SJCRH30 (cell line): ENCODE measurements around the gene KLHDC2. TPM values are rescaled to one million over a fixed set of nuclear protein-coding genes. Genes with fewer than 3 reads are reported as not detected.
A peak's percentile ranks its signal among the peaks of the same experiment; 100 is the strongest.
"Not testable (repeated sequence)": the region's sequence is repeated elsewhere in the genome, so short reads cannot be mapped to it uniquely, and the experiment has no call there.

Experiments used
- DNase-seq, 2 experiments: peaks; one replicate each; pipeline ENCODE4 v3.0.0-alpha.2; 2015 to 2020
- H3K27ac ChIP-seq: fragments of 250-450 bp; sonication (Bioruptor Pico); 2 replicates; pipeline ENCODE4 v1.5.1; 2020; ENCODE audit warnings: mild to moderate bottlenecking, moderate library complexity
- H3K27me3 ChIP-seq: fragments of 250-450 bp; sonication (Bioruptor Pico); 2 replicates; pipeline ENCODE4 v1.5.1; 2020; ENCODE audit warnings: mild to moderate bottlenecking, moderate library complexity
- H3K36me3 ChIP-seq: fragments of 250-450 bp; sonication (Bioruptor Pico); 2 replicates; pipeline ENCODE4 v1.5.1; 2020; ENCODE audit warnings: mild to moderate bottlenecking, moderate library complexity
- H3K4me1 ChIP-seq: fragments of 250-450 bp; sonication (Bioruptor Pico); 2 replicates; pipeline ENCODE4 v1.5.1; 2020; ENCODE audit warnings: mild to moderate bottlenecking, moderate library complexity
- H3K4me3 ChIP-seq: fragments of 250-450 bp; sonication (Bioruptor Pico); 2 replicates; pipeline ENCODE4 v1.5.1; 2020; ENCODE audit warnings: mild to moderate bottlenecking, moderate library complexity
- H3K9me3 ChIP-seq: fragments of 250-450 bp; sonication (Bioruptor Pico); replicated peaks from 2 replicates; pipeline ENCODE4 v1.5.1; 2020; ENCODE audit warnings: mild to moderate bottlenecking, moderate library complexity
- total RNA-seq: library from RNA; depleted of rRNA; stranded (reverse); fragments of >200 nt; shearing (Covaris generic); gene quantifications from 2 replicates; pipeline ENCODE4 v1.2.3, GENCODE V29; 2014

KLHDC2 gene
- total RNA-seq, 1 experiment from 2014 or later: 44.3 TPM

GRCh38 chr14:49768301-49769121, 558 bp downstream of the KLHDC2 start:
- H3K27ac ChIP-seq: peak overlapping the region; percentile 82
- H3K36me3 ChIP-seq: 0 out of 2 replicates have a peak, but pooled peaks cover 2% of the 10 kb centered on the region
- H3K27me3 ChIP-seq: no peaks in the 10 kb centered on the region
- H3K4me3 ChIP-seq: peak overlapping the region; percentile 86
- peaks cover 3% of the 10 kb centered on the region; the same call in 1 of the 2 replicates for H3K4me1 ChIP-seq
- H3K9me3 ChIP-seq: no peaks in the 10 kb centered on the region
- DNase-seq: peak; percentile 31 to 54

- no peaks in the 10 kb centered on the region for H3K27me3 ChIP-seq
- 0 out of 2 replicates have a peak, but pooled peaks cover 2% of the 10 kb centered on the region for H3K36me3 ChIP-seq
- peaks cover 3% of the 10 kb centered on the region; the same call in 1 of the 2 replicates for H3K4me1 ChIP-seq
- DNase-seq: peak in 1 of 2 experiments; percentile 9
- no peaks in the 10 kb centered on the region for H3K9me3 ChIP-seq
- H3K27ac ChIP-seq: peak overlapping the region; percentile 82
- peak overlapping the region; percentile 86 for H3K4me3 ChIP-seq
These were observed 1.2 kb downstream of the KLHDC2 start for GRCh38 chr14:49769171-49769570.

DNA sequence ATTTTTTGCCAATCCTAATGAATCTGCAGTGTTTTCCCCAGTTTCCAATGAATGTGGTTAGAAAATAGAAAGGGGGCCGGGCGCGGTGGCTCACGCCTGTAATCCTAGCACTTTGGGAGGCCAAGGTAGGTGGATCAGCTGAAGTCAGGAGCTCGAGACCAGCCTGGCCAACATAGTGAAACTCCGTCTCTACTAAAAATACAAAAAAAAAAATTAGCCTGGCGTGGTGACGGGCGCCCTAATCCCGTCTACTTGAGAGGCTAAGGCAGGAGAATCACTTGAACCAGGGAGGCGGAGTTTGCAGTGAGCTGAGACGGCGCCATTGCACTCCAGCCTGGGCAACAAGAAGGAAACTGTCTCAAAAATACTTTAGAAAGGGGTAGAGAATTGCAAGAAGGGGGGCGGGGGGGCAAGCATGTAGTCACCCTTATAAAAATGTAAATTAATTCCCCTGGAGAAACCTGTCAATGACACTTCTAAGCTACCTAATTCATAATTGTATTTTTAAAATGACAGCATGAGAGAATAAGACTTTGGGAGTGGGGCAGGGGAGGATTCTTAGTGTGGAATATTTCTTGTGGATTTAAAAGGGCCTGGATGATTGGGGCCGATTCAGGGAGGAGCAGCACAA, 1.7 kb downstream of the KLHDC2 start:
- H3K27ac ChIP-seq: peak overlapping the region; percentile 82; the same call in 1 of the 2 replicates

GRCh38 chr14:49770212-49770817, 2.4 kb downstream of the KLHDC2 start:
- DNase-seq: no peak
- no peak overlapping the region for H3K4me3 ChIP-seq
- peaks cover 3% of the 10 kb centered on the region; the same call in 1 of the 2 replicates for H3K4me1 ChIP-seq
- no peaks in the 10 kb centered on the region for H3K27me3 ChIP-seq
- H3K9me3 ChIP-seq: no peaks in the 10 kb centered on the region
- H3K36me3 ChIP-seq: peaks cover 2% of the 10 kb centered on the region; the same call in 1 of the 2 replicates
- H3K27ac ChIP-seq: no peak overlapping the region

More for the DNA sequence above, 1.7 kb downstream of the KLHDC2 start:
- Histone ChIP-seq H3K4me1 (peaks cover 3% of the 10 kb centered on the region; the same call in 1 of the 2 replicates), H3K4me3 (peak overlapping the region; percentile 86), H3K9me3 (no peaks in the 10 kb centered on the region), H3K27me3 (no peaks in the 10 kb centered on the region), H3K36me3 (0 out of 2 replicates have a peak, but pooled peaks cover 2% of the 10 kb centered on the region)
- no peak for DNase-seq

DNA sequence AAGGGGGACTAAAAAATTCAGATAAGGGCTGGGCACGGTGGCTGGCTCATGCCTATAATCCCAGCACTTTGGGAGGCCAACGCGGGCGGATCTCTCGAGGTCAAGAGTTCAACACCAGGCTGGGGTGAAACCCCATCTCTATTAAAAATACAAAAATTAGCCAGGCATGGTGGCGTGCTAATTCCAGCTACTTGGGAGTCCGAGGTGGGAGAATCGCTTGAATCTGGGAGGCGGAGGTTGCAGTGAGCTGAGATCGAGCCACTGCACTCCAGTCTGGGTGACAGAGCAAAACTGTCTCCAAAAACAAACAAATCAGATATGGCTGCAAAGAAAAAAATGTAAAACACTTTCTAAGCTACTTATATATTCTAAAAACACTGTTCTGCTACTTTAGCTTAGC, 3.7 kb downstream of the KLHDC2 start:
- not testable (repeated sequence) for H3K9me3 ChIP-seq, H3K4me3 ChIP-seq, H3K27me3 ChIP-seq, H3K36me3 ChIP-seq, H3K27ac ChIP-seq, DNase-seq, H3K4me1 ChIP-seq

DNA sequence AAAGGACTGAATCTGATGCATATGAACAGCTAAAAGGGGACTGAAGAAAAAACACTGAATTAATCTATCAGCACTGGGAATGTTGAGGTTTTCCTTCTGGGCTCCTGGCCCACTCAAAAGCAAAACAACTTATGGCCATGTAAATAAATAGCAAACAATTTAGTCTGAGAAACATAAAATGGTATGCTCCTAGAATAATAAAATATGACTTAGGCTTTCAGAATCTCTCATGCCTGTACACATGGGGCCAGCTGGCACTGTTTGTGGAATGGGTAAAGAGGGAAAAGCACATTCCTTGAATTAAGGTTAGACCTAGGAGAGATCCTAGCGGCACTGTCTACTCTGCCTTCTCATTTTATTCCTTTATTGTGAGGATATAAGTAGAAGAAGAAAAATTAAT, 6.2 kb downstream of the KLHDC2 start:
- no peaks in the 10 kb centered on the region for H3K4me1 ChIP-seq
- H3K36me3 ChIP-seq: peaks cover 21% of the 10 kb centered on the region
- no peak for DNase-seq
- no peaks in the 10 kb centered on the region for H3K27me3 ChIP-seq
- H3K4me3 ChIP-seq: no peak overlapping the region
- H3K9me3 ChIP-seq: no peaks in the 10 kb centered on the region
- H3K27ac ChIP-seq: no peak overlapping the region

DNA sequence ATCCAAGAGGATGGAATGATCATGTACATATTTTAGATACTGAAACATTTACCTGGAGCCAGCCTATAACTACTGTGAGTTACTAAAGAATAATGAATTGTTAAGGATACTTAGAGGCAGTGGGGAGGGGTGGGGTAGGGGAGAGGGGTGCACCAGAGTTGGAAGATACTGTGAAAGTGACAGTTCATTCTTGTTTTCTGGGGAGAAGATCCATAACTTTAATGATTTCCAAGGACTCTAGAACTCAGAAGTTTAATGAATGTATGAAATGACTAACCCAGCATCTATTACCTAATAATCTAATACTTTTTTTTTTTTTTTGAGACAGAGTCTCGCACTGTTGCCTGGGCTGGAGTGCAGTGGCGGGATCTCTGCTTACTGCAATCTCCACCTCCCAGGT, 10.5 kb downstream of the KLHDC2 start:
- no peaks in the 10 kb centered on the region for H3K4me1 ChIP-seq
- no peak overlapping the region for H3K27ac ChIP-seq
- no peak overlapping the region for H3K4me3 ChIP-seq
- no peaks in the 10 kb centered on the region for H3K27me3 ChIP-seq
- no peak for DNase-seq
- H3K9me3 ChIP-seq: no peaks in the 10 kb centered on the region
- peaks cover 54% of the 10 kb centered on the region for H3K36me3 ChIP-seq

DNA sequence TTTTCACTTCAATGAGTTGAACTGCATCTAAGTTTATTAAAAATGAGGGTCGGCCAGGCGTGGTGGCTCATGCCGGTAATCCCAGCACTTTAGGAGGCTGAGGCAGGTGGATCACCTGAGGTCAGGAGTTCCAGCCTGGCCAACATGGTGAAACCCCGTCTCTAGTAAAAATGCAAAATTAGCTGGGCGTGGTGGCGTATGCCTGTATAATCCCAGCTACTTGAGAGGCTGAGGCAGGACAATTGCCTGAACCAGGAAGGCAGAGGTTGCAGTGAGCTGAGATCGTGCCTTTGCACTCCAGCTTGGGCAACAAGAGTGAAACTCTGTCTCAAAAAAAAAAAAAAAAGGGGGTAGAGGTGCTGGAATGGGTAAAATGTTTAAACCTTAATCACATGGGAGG, 13.1 kb downstream of the KLHDC2 start:
- H3K27me3 ChIP-seq, H3K9me3 ChIP-seq, H3K4me1 ChIP-seq, H3K27ac ChIP-seq, DNase-seq, H3K4me3 ChIP-seq: not testable (repeated sequence)
- peaks cover 69% of the 10 kb centered on the region for H3K36me3 ChIP-seq

DNA sequence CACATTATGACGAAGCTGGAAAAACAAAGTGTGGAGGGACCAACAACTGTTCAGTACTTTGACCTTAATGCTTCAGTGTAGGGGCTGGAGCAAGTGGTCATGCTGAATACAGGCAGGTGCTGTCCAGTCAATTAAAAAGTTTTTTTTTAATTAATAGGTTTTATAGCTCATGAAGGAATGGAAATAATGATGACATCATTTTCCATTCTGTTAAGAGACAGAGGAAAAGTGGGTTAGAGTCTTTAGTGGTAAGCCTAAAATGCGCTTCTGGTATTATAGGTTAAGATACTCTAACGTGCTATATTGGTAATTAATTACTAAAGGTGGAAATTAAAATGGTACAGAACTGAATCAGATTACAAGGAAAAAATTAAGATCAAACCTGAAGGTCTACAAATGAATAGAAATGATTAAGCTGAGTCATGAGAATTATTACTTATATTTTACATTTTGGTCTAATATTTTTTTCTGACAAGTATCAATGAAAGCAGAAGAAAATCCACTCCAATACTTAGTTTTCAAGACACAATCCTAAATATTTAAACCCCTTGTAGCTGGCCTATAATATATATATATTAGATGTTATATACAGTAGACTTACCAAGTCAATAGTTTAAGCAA, 15.6 kb downstream of the KLHDC2 start:
- H3K9me3 ChIP-seq: no peaks in the 10 kb centered on the region
- H3K27ac ChIP-seq: no peak overlapping the region
- H3K4me1 ChIP-seq: no peaks in the 10 kb centered on the region
- H3K27me3 ChIP-seq: no peaks in the 10 kb centered on the region
- peaks cover 76% of the 10 kb centered on the region for H3K36me3 ChIP-seq
- H3K4me3 ChIP-seq: no peak overlapping the region
- no peak for DNase-seq

DNA sequence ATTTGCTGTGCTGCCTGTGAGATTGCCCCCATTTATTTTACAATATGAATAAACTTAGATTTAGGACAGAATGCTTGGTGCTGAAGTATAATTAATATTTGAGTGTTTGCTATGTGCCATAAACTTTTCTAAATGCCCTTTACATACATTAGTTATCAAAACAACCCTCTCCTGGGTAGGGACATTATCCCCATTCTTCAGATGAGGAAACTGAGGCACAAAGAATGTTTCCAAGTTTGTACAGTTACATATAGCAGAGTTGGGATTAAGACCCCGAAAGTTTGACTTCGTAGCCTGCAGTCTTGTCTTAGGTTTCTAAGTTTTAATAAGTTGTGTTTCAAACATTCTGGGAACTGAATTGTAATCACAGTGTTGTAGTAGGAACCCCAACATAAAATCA, 18.4 kb downstream of the KLHDC2 start:
- Histone ChIP-seq H3K27ac (no peak overlapping the region), H3K4me3 (no peak overlapping the region), H3K9me3 (no peaks in the 10 kb centered on the region), H3K36me3 (peaks cover 79% of the 10 kb centered on the region), H3K4me1 (no peaks in the 10 kb centered on the region), H3K27me3 (no peaks in the 10 kb centered on the region)
- no peak for DNase-seq

DNA sequence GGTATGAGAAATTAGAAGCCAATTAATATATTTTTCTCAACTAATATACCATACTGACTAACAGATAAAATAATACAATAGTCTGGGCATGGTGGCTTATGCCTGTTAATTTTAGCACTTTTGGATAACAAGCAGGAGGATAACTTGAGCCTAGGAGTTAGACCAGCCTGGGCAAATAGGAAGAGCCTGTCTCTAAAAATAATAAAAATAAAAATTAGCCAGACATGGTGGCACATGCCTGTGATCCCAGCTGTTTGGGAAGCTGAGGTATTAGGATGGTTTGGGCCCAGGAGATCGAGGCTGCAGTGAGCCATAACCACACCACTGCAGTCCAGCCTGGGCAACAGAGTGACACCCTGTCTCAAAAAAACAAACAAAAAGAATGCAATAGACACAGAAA, 24.7 kb downstream of the KLHDC2 start:
- no peak for DNase-seq
- Histone ChIP-seq H3K27ac (no peak overlapping the region), H3K4me1 (no peaks in the 10 kb centered on the region), H3K9me3 (no peaks in the 10 kb centered on the region), H3K27me3 (no peaks in the 10 kb centered on the region), H3K4me3 (no peak overlapping the region), H3K36me3 (peaks cover 63% of the 10 kb centered on the region)

- no peaks in the 10 kb centered on the region for H3K27me3 ChIP-seq
- H3K36me3 ChIP-seq: peaks cover 66% of the 10 kb centered on the region
- no peak for DNase-seq
- H3K4me1 ChIP-seq: no peaks in the 10 kb centered on the region
- H3K9me3 ChIP-seq: no peaks in the 10 kb centered on the region
- no peak overlapping the region for H3K4me3 ChIP-seq
- H3K27ac ChIP-seq: no peak overlapping the region
These were observed 28.1 kb downstream of the KLHDC2 start for GRCh38 chr14:49796025-49796424.

DNA sequence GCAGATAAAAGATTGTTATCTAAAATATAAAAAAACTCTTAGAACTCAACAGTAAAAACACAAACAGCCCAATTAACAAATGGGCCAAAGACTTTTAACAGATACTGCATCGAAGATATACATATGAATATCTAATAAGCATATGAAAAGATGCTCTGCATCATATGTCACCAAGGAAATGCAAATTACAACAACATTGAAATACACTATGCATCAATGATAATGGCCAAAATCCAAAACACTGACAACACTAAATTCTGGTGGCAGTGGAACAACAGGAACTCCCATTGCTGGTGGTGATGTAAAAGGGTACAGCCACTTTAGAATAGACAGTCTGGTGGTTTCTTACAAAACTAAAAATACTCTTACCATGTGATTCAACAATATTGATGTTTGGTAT, 40.8 kb downstream of the KLHDC2 start:
- H3K36me3 ChIP-seq: peaks cover 62% of the 10 kb centered on the region
- no peaks in the 10 kb centered on the region for H3K27me3 ChIP-seq
- no peak overlapping the region for H3K27ac ChIP-seq
- H3K4me1 ChIP-seq: no peaks in the 10 kb centered on the region
- H3K4me3 ChIP-seq: no peak overlapping the region
- 0 out of 2 replicates have a peak, but pooled peaks cover 4% of the 10 kb centered on the region for H3K9me3 ChIP-seq
- no peak for DNase-seq

DNA sequence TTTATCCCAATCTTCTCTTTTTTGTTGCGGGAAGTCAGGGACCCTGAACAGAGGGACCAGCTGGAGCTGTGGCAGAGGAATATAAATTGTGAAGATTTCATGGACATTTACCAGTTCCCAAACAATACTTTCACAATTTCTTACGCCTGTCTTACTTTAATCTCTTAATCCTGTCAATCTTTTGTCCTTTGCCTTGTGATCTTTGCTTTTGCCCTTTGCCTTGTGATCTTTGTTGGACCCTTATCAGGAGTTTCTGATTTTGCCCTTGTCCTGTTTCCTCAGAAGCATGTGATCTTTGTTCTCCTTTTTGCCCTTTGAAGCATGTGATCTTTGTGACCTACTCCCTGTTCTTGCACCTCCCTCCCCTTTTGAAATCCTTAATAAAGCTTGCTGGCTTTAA, 48.2 kb downstream of the KLHDC2 start:
- not testable (repeated sequence) for H3K4me1 ChIP-seq, DNase-seq, H3K27ac ChIP-seq, H3K27me3 ChIP-seq, H3K4me3 ChIP-seq
- Histone ChIP-seq H3K9me3 (peaks cover 11% of the 10 kb centered on the region; the same call in 1 of the 2 replicates), H3K36me3 (peaks cover 85% of the 10 kb centered on the region)
